Activated CD8-positive, alpha-beta memory T cell treated with anti-CD3 and anti-CD28 coated beads for 48 hours (primary cell): ENCODE data around the gene PIK3R1.

Experiments used
- DNase-seq, 3 experiments: peaks; one replicate each; pipeline ENCODE4 v3.0.0-alpha.2; 2020; ENCODE audit warnings: low read depth in 2 of 3, low spot score in 2 of 3

Gene PIK3R1

GRCh38 chr5:68250661-68251298 lies 35.2 kb downstream of the PIK3R1 start:
- DNase-seq = no peak

GRCh38 chr5:68251386-68251785 lies 35.8 kb downstream of the PIK3R1 start:
- peak in 1 of 3 experiments; percentile 24 for DNase-seq

GRCh38 chr5:68251804-68252522 lies 36.4 kb downstream of the PIK3R1 start:
- DNase-seq = no peak

DNA sequence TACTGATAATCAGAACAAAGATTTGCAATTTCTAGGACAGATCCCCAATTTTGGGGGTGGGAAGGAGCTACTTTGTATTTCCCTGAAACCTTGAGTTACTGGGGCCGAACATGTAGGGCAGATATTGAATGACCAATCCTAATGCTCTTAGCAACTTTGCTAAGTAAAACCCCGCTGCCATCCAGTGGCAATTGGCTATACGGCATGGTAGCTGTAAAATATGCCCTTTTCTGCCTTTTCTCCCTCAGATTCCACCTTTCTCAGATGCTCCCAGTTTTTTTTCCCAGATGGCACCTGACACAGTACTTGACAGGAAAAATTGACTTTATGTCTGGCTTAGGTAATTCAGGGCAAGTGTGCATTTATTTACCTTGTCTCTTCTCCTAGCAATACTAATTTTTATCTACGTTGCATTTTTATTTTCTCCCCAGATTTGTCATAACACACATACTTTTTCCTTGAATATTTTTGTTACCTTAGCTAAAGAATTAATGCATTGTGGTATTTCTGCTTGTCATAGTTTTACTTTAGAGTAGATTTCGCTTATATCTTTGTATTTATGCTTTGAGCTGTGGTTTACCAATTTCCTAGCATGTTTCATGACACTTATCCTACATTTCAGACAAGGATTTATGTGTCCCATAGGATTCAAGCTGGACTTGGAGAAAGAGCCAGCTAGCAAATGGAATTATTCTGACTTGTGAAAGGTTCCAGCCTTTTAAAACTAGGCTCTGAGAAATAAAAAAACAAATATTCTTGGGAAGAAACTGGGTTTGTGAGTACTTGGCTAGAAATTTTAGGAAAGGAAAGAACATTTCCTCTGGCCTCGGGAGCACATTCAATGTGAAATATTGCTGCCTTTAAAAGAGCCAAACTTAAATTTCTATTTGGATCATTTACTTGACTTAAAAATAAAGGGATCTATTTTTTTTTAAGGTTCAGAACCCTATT lies 37.4 kb downstream of the PIK3R1 start:
- no peak for DNase-seq

DNA sequence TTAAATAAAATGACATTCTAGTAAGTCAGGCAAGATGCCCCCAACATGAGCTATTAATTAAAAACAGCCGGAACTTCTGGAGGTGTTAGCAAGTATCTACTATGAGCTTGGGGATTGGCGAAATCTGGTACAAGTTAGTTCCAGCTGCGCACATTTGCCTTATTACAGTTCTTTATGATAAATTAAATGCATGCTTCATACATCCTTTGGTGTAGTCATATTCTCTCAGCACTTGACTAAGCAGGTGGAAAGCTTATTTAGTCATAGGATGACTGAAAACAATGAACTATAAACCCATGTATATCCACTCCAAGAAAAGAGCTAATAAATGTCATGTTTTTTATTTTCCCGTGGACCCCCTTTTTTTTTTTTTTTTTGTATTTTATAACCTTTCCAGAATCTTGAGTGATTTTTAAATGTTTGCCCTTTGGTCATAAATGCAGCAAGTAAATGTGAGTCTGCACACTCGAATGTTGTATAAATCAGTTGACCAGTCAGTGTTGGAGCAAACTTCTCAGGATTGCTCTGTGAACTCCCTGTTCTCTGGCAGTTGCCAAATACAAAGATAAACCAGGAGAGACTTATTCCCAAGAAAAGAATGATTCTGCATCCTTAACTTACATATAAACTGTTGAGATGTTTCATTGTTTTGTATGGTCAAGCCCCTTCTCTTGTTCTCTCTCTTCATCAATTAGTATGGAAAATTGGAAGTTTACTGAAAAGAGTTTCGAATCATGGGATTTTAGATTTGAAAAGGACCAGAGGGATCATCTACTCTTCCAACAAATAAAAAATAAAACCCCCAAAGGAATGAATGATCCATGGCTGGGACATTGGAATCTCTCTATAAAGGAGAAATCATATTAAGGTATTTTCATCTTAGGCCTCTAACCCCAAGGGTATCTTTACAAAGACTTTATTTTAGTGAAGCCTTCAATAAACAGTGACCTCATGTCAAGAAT lies 38.3 kb downstream of the PIK3R1 start:
- no peak for DNase-seq

DNA sequence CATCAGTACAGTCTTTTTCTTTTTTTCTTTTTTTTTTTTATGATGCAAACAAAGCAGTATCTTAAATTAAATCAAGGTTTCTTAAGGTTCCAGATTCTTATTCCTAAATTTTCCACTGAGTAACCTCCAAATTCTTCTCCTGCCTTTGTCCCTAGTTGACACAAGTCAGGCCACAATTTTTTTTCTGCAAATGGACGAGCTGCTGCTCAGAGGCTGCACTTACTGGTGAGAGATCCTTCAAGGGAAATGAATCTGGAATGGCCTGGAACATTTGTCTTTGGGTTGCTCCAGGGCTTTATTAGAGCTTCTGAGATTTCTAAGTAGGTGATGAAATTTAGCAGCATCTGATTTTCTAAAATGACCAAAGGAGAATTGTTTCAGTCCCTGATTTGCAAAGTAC lies 39.3 kb downstream of the PIK3R1 start:
- no peak for DNase-seq

DNA sequence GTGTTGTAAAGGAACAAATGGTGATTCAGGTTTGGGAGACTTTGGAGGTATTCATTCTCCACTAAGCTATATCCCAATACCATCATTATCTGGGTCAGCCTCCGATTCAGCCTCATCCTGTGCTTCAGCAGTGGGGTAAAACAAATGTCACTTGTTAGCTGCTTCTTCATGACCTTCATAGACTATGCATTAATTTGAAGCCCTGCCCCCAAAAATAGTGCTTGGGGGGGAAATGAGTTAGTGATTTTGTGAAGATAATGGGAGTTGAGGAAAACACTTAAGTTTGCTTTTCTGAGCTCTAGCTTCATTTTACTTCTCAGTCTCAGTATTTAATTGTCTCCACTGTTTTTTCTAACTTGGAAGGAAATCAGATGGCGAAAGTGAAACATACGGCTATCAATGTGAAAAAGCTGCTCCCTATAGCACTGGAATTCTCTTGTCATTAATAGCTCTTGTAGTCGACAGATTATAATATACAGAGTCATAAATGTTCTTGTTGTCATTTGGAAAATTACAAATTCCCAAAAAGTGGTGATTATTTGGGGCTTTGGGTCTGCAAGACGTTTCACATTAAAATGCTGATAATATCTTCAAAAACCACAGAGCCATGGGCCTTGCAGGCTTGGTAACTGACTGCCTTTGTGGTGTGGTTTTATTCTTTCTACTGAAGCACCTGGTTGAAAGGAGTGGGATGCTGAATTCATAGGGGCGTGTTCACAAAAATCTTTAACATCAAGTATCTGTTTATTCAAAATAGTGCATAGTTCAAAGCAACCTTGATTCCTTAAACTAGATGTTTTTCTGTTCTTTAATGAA lies 40.0 kb downstream of the PIK3R1 start:
- DNase-seq = no peak

- no peak for DNase-seq
These were observed 41.7 kb downstream of the PIK3R1 start for GRCh38 chr5:68257210-68257609.

DNA sequence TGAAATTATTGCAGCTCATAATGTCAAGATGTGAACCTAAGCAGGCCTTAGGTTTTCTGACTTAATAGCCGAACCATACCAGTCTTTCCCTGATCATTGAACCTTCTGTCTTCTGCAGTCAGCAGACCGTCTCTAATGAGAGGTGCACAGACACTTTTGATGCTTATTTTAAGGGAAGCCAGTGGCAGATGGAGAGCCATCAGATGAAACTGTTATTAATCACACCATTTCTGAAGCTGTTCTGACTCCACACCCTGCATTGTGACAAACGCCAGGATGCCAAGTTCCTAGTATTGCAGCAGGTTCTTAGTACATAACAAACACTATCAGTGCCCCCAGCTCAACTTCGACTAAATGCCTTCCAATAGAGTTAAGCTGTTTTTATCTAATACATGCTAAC lies 43.0 kb downstream of the PIK3R1 start:
- no peak for DNase-seq

- DNase-seq = no peak
These were observed 44.1 kb downstream of the PIK3R1 start for GRCh38 chr5:68259700-68260099.

GRCh38 chr5:68260467-68260866 lies 44.9 kb downstream of the PIK3R1 start:
- no peak for DNase-seq

- no peak for DNase-seq
These were observed 45.6 kb downstream of the PIK3R1 start for GRCh38 chr5:68261169-68261568.

GRCh38 chr5:68261569-68262065 lies 46.1 kb downstream of the PIK3R1 start:
- no peak for DNase-seq

GRCh38 chr5:68264024-68264956 lies 48.7 kb downstream of the PIK3R1 start:
- no peak for DNase-seq

- DNase-seq = no peak
These were observed 49.8 kb downstream of the PIK3R1 start for GRCh38 chr5:68265347-68265746.

- no peak for DNase-seq
These were observed 50.4 kb downstream of the PIK3R1 start for GRCh38 chr5:68265822-68266395.

DNA sequence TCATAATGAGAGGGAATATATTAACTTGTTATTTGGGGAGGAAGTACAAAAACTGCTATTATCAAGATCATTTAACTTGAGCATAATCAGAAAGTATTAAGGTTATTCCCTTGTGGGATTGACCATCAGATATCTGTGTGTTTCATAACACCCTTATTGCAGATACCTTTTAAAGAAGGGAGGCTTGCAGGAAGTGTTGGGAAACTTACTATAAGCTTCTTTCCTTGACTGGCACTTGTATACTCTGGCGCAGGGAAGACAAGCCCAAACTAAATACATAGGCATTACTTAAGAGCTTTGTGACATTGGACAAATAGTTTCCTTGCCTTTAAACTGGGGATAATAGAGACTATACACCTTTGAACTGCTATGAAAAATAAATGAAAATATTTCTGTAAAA lies 50.9 kb downstream of the PIK3R1 start:
- no peak for DNase-seq

DNA sequence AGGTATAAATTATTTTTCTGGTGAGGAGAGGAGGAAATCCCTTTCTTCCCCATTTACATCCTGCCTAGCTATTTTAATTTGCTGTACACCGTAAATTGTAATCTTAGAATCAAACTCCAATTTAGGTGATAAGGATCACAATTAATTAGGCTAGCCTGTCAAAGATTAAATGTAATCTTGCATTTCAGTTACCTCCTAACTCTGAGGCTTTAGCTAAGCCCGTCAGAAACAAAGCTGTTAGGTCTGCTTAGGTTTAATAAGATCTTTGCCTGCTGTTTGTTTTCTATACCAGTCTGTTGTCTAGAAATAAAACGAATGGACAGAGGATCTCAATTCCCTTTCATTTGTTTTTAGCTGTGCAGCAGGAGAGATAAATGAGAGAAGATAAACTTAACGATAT lies 51.5 kb downstream of the PIK3R1 start:
- no peak for DNase-seq
